Spleen (tissue), 11 donors: ENCODE data around the gene SLC13A5. TPM values are rescaled to one million over a fixed set of nuclear protein-coding genes. Genes with fewer than 3 reads are reported as not detected.

ENCODE experiments used
- DNase-seq: peaks from one replicate; pipeline ENCODE4 v3.0.0-alpha.2; 2020
- H3K27ac ChIP-seq, 8 donors: fragments of 200-600 bp; sonication (generic) in 7 of 8; 1 replicate in 4 of 8; 2 replicates in 4 of 8; pipeline versions ENCODE4 v1.5.0 to v1.8.0; 2016 to 2021; ENCODE audit warnings: inconsistent platforms in 4 of 8, mild to moderate bottlenecking in 4 of 8, moderate library complexity in 1 of 8
- H3K27me3 ChIP-seq, 7 donors: fragments of 200-600 bp; sonication (generic) in 6 of 7; replicated peaks in 1 of 7; 1 replicate in 4 of 7; 2 replicates in 3 of 7; pipeline versions ENCODE4 v1.5.0 to v1.8.0; 2016 to 2021; ENCODE audit warnings: inconsistent platforms in 3 of 7, mild to moderate bottlenecking in 1 of 7
- H3K36me3 ChIP-seq, 6 donors: fragments of 200-600 bp; sonication (generic) in 5 of 6; 1 replicate in 4 of 6; 2 replicates in 2 of 6; pipeline versions ENCODE4 v1.5.0 to v1.8.0; 2016 to 2021; ENCODE audit warnings: inconsistent platforms in 2 of 6
- H3K4me1 ChIP-seq, 6 donors: fragments of 200-600 bp; sonication (generic) in 5 of 6; 1 replicate in 3 of 6; 2 replicates in 3 of 6; pipeline versions ENCODE4 v1.5.0 to v1.8.0; 2016 to 2021; ENCODE audit warnings: inconsistent platforms in 3 of 6
- H3K4me3 ChIP-seq, 8 donors: fragments of 200-600 bp; sonication (generic) in 7 of 8; 1 replicate in 4 of 8; 2 replicates in 4 of 8; pipeline versions ENCODE4 v1.5.0 to v1.8.0; 2016 to 2021; ENCODE audit warnings: inconsistent platforms in 4 of 8, mild to moderate bottlenecking in 4 of 8, moderate library complexity in 2 of 8
- H3K9me3 ChIP-seq, 8 donors: fragments of 200-600 bp; sonication (generic) in 7 of 8; 1 replicate in 4 of 8; 2 replicates in 4 of 8; pipeline versions ENCODE4 v1.5.0 to v1.8.0; 2016 to 2021; ENCODE audit warnings: inconsistent platforms in 4 of 8
- POLR2A ChIP-seq, 3 donors: fragments of 450-650 bp; IDR thresholded peaks; one replicate each; pipeline ENCODE4 v1.5.1; 2017; ENCODE audit warnings: antibody characterized with exemption in 3 of 3, mild to moderate bottlenecking in 1 of 3
- POLR2AphosphoS5 ChIP-seq, 3 donors: sonication (generic); formaldehyde crosslinking; IDR thresholded peaks; one replicate each; pipeline ENCODE4 v1.5.1; 2017; ENCODE audit warnings: antibody characterized with exemption in 3 of 3
- WGBS, 5 donors: extraction: QIAGEN DNeasy Blood & Tissue Kit in 3 of 5; methylation state at CpG; one replicate each; pipeline versions ENCODE4 v1.1.5 to v1.1.7; 2013 to 2018; 5-methylcytosine and 5-hydroxymethylcytosine counted together
- intact Hi-C: fragments of 100-400 bp; cut with DNase I; formaldehyde crosslinking; loops from one replicate; pipeline ENCODE4 v1.15.0; 2023; ENCODE audit warnings: low total_unique reads
- polyA plus RNA-seq, 3 donors: library from polyadenylated mRNA; stranded (reverse); fragments of 200-250 nt; gene quantifications; one replicate each; pipeline ENCODE4 v1.2.1, GENCODE V29; 2013
- total RNA-seq, 7 donors: library from RNA; depleted of rRNA in 3 of 7; stranded (reverse); fragments of >200 nt in 3 of 7; fragmentation: NEBNext Ultra II Directional in 4 of 7; extraction: Animal tissue kit (Norgen Biotek cat#: 25700) in 4 of 7; gene quantifications; one replicate each; pipeline versions ENCODE4 v1.1.0 to v1.2.1, GENCODE V29; 2016 to 2021
- TF ChIP-seq, protein P1 (sequence below), 11 experiments: fragments of 200-600 bp in 7 of 11; fragments of 450-650 bp in 4 of 11; sonication (generic) in 4 of 11; IDR thresholded peaks in 8 of 11; conservative IDR thresholded peaks in 3 of 11; 1 replicate in 7 of 11; 2 replicates in 4 of 11; pipeline versions ENCODE4 v1.4.0 to v1.8.0; 2016 to 2021; ENCODE audit warnings: antibody characterized with exemption in 11 of 11, inconsistent platforms in 4 of 11, mild to moderate bottlenecking in 1 of 11
- donor health status: healthy with polysubstance abuse.
- donor health status: DM: no; HTN: no; CAD: no; lungs with moderate emphysema.
- donor health status: DM: no; HTN: no; CAD: no.
- donor health status: Bipolar disorder and iron deficiency.
- donor health status: healthy.
- donor health status: DM: no; HTN: no; CAD: no.
- donor health status: DM: yes; HTN: yes; CAD: no.

Gene SLC13A5
- total and polyA plus RNA-seq, 10 donors: 1.0 to 18.4 (median 5.4) TPM

DNA sequence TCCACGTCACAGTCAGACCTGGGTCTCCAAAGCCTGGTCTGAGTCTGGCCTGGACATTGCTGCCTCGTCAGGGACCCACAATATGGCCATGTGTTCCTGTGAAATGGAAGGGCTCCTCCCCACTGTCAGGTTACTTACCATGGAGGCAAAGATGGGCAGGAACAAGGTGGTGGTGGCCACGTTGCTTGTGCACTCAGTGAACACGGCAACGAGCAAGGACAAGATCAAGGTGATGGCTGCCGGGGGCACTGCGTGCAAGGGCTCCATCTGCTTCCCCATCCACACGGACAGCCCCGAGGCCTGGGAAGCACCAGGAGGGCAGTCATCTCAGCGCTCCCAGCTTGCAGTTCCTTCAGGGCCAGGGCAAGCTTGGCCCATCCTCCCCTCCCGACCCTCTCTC is 22.5 kb downstream of the SLC13A5 start:
- TF ChIP-seq, protein P1, sequence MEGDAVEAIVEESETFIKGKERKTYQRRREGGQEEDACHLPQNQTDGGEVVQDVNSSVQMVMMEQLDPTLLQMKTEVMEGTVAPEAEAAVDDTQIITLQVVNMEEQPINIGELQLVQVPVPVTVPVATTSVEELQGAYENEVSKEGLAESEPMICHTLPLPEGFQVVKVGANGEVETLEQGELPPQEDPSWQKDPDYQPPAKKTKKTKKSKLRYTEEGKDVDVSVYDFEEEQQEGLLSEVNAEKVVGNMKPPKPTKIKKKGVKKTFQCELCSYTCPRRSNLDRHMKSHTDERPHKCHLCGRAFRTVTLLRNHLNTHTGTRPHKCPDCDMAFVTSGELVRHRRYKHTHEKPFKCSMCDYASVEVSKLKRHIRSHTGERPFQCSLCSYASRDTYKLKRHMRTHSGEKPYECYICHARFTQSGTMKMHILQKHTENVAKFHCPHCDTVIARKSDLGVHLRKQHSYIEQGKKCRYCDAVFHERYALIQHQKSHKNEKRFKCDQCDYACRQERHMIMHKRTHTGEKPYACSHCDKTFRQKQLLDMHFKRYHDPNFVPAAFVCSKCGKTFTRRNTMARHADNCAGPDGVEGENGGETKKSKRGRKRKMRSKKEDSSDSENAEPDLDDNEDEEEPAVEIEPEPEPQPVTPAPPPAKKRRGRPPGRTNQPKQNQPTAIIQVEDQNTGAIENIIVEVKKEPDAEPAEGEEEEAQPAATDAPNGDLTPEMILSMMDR (IDR thresholded peaks at IDR 0.05 in 8 of 11, conservative IDR thresholded peaks at IDR 0.05 in 3 of 11): no peak
- no peak for TF ChIP-seq POLR2A (IDR thresholded peaks at IDR 0.05)
- TF ChIP-seq POLR2AphosphoS5 (IDR thresholded peaks at IDR 0.05): no peak
- WGBS, 5 donors: 82 to 89% (median 84%) methylated on average over 11 of the region's 11 CpGs
- no peaks in the 10 kb centered on the region for H3K4me1 ChIP-seq
- peaks cover 0 to 56% (median 0%) of the 10 kb centered on the region in 7 donors for H3K27me3 ChIP-seq
- no peaks in the 10 kb centered on the region for H3K36me3 ChIP-seq
- intact Hi-C loops: no loop called here
- no peak overlapping the region for H3K27ac ChIP-seq
- no peak for DNase-seq
- no peaks in the 10 kb centered on the region for H3K9me3 ChIP-seq
- H3K4me3 ChIP-seq: no peak overlapping the region

DNA sequence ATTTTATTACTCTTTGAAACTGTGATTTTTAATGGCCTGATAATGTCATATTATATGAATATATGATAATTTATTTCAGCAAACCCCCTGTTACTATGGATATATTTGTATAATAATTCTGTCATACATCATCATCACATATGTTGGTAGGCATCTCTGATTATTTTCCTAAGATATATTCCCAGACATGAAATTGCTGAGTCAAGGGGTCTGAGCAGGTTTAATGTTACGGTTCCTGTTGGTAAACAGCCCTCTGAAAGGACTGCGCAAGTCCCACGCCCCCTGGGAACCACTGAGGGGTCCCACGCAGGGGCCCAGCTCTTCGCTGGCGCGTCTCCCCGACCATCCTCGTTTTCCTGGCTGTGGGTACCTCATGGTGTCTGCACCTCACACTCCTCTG is 24.2 kb downstream of the SLC13A5 start:
- H3K27me3 ChIP-seq: peaks cover 0 to 56% (median 0%) of the 10 kb centered on the region in 7 donors
- no peaks in the 10 kb centered on the region for H3K4me1 ChIP-seq
- no peaks in the 10 kb centered on the region for H3K36me3 ChIP-seq
- intact Hi-C loops: no loop called here
- TF ChIP-seq, protein P1 (IDR thresholded peaks at IDR 0.05 in 8 of 11, conservative IDR thresholded peaks at IDR 0.05 in 3 of 11): no peak
- TF ChIP-seq POLR2AphosphoS5 (IDR thresholded peaks at IDR 0.05) (no peak), POLR2A (IDR thresholded peaks at IDR 0.05) (no peak)
- no peaks in the 10 kb centered on the region for H3K9me3 ChIP-seq
- no peak overlapping the region for H3K27ac ChIP-seq
- 84 to 92% (median 87%) methylated on average over 9 of the region's 9 CpGs for WGBS, 5 donors
- no peak for DNase-seq
- H3K4me3 ChIP-seq: no peak overlapping the region

DNA sequence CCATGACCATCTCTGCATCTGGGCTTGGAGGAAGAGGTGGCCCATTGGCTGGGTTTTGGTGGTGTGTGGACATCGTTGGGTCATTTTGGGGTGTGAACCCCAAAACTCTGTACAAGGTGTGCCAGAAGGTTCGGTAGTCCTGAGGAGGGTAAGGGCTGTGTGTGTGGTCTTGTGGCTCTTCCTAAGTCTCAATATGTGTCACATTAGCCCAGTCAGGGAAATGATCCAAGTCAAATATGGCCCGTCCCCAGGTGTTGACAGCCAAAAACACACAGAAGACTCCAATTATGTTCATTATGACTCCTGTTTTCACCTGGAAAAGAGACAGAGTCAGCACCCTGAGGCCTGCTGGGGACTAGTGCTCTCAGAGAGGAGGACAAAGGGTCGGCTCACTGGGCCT is 27.1 kb downstream of the SLC13A5 start:
- Histone ChIP-seq H3K27ac (no peak overlapping the region), H3K4me3 (no peak overlapping the region), H3K4me1 (no peaks in the 10 kb centered on the region), H3K27me3 (peaks cover 0 to 65% (median 0%) of the 10 kb centered on the region in 7 donors), H3K9me3 (no peaks in the 10 kb centered on the region), H3K36me3 (no peaks in the 10 kb centered on the region)
- DNase-seq: no peak
- intact Hi-C loops: no loop called here
- TF ChIP-seq, protein P1 (IDR thresholded peaks at IDR 0.05 in 8 of 11, conservative IDR thresholded peaks at IDR 0.05 in 3 of 11): no peak
- TF ChIP-seq POLR2A (IDR thresholded peaks at IDR 0.05): no peak
- no peak for TF ChIP-seq POLR2AphosphoS5 (IDR thresholded peaks at IDR 0.05)
- WGBS, 5 donors: 72 to 94% (median 89%) methylated on average over 3 to 4 of the region's 4 CpGs

DNA sequence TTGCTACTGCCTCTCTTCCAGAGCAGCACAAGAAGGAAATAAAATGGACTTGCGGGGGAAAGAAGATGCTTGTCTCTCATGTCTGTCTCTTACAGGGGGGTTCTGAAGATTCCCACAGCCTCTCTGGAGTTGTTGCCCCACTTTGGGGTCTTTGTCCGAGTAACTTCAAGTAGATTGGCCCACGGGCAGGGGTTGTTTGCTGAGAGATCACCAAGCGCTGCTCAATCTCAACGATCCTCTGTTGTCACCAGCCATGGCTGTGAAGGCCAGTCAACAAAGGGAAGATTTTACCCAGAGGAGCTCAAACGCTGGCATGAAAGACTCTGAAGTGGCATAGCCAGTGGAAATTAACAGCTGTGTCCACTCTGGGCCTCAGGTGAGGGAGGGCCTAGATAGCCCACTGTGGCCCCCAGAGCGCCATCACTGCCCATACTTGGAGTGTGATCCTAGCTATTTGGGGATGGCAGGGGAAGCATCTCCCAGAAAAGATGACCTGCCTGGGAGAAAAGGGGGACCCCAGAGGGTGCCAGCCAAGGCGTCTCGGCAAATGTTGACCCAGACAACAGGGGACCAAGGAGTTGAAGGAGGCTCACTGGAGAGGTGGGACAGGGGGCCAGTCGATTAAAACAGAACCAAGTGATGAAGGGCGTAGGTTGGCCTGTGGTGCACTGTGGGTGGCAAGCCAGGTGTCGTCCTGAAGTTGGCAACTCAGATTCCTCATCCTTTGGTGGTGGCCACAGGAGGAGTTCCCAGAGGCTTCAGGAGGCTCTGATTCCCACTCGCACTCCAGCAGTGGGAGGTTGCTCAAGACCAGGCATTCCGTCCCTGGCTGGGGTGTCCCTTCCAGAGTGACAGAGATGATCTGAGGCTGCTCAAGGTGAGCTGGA is 28.0 kb downstream of the SLC13A5 start:
- peaks cover 0 to 64% (median 0%) of the 10 kb centered on the region in 7 donors for H3K27me3 ChIP-seq
- WGBS, 5 donors: 87 to 92% (median 89%) methylated on average over 14 of the region's 14 CpGs
- H3K36me3 ChIP-seq: no peaks in the 10 kb centered on the region
- no peak for DNase-seq
- TF ChIP-seq POLR2A (IDR thresholded peaks at IDR 0.05) (no peak), POLR2AphosphoS5 (IDR thresholded peaks at IDR 0.05) (no peak)
- TF ChIP-seq, protein P1 (IDR thresholded peaks at IDR 0.05 in 8 of 11, conservative IDR thresholded peaks at IDR 0.05 in 3 of 11): no peak
- no peaks in the 10 kb centered on the region for H3K9me3 ChIP-seq
- intact Hi-C loops: no loop called here
- H3K4me3 ChIP-seq: no peak overlapping the region
- H3K27ac ChIP-seq: no peak overlapping the region
- H3K4me1 ChIP-seq: no peaks in the 10 kb centered on the region
